K562 (cell line): ENCODE results near the gene REX1BD. TPM values are rescaled to one million over a fixed set of nuclear protein-coding genes. Genes with fewer than 3 reads are reported as not detected.

ENCODE experiments used
- ATAC-seq: fragments of 200-7000 bp; cut with Tn5 transposase; 3 replicates; pipeline ENCODE4 v1.9.1; 2020; ENCODE audit warnings: moderate library complexity
- BruUV-seq: library from RNA; stranded (reverse); fragments of 400-500 nt; replicated peaks from 2 replicates; lab custom pipeline; 2021; lab: Mats Ljungman, UMichigan
- CTCF ChIA-PET: fragments of 300-600 bp; formaldehyde crosslinking; extraction: SDS; loops from one replicate; lab custom pipeline; 2021; ENCODE audit warnings: low intra/inter-chr PET ratio; lab: Yijun Ruan, JAX
- POLR2A ChIA-PET: fragments of 300-600, 350-650 bp; sonication (Branson Sonifier 250); formaldehyde crosslinking; extraction: SDS; loops from one replicate; lab custom pipeline; 2021; ENCODE audit warnings: antibody characterized with exemption, inconsistent platforms; lab: Yijun Ruan, JAX
- DNase-seq, 4 experiments: peaks; one replicate each; pipeline versions ENCODE4 v3.0.0 to v3.0.0-alpha.2; 2011 to 2018; ENCODE audit warnings: low spot score in 3 of 4, mixed read lengths in 3 of 4; ENCODE audit errors: extremely low read depth in 1 of 4
- FAIRE-seq: peaks from 2 replicates; lab custom pipeline; 2011; peaks lifted over from hg19 to GRCh38; lab: Jason Lieb, UNC
- H2AFZ ChIP-seq: 2 replicates; pipeline ENCODE4 v1.6.0; 2011; ENCODE audit warnings: low read depth, low read length, control low read depth, inconsistent platforms
- H3K27ac ChIP-seq: fragments of 200-600 bp; 3 replicates; pipeline ENCODE4 v1.8.0; 2011; ENCODE audit warnings: low read depth, mild to moderate bottlenecking, control low read depth, inconsistent platforms, low read length, moderate library complexity, mixed read lengths; ENCODE audit errors: extremely low read depth
- H3K27me3 ChIP-seq, 2 experiments: fragments of 300-600 bp in 1 of 2; 2 replicates in 1 of 2; 3 replicates in 1 of 2; pipeline versions ENCODE4 v1.6.0 to v1.8.0; 2011; ENCODE audit warnings: inconsistent platforms in 2 of 2, low read length in 2 of 2, mild to moderate bottlenecking in 1 of 2, mixed read lengths in 1 of 2, moderate library complexity in 1 of 2; ENCODE audit not compliant: control insufficient read depth in 2 of 2, insufficient read depth in 2 of 2
- H3K36me3 ChIP-seq: fragments of 300-600 bp; 3 replicates; pipeline ENCODE4 v1.8.0; 2011; ENCODE audit warnings: mild to moderate bottlenecking, low read length, inconsistent platforms; ENCODE audit not compliant: control insufficient read depth, insufficient read depth
- H3K4me1 ChIP-seq, 2 experiments: fragments of 200-600 bp in 1 of 2; replicated peaks in 1 of 2; 2 replicates in 1 of 2; 3 replicates in 1 of 2; pipeline versions ENCODE4 v1.5.1 to v1.8.0; 2011; ENCODE audit warnings: inconsistent platforms in 2 of 2, low read length in 2 of 2, mild to moderate bottlenecking in 1 of 2, mixed read lengths in 1 of 2, moderate library complexity in 1 of 2; ENCODE audit not compliant: control insufficient read depth in 2 of 2, insufficient read depth in 2 of 2
- H3K4me2 ChIP-seq: 2 replicates; pipeline ENCODE4 v1.6.1; 2011; ENCODE audit warnings: low read length, control low read depth, inconsistent platforms, mixed read lengths; ENCODE audit not compliant: insufficient read depth
- H3K4me3 ChIP-seq: fragments of 200-600 bp; sonication (generic), shearing (Covaris generic); 2 replicates; pipeline ENCODE4 v1.5.1; 2016; ENCODE audit warnings: control low read depth, inconsistent platforms
- H3K79me2 ChIP-seq: fragments of 200-600 bp; 3 replicates; pipeline ENCODE4 v1.8.0; 2011; ENCODE audit warnings: low read length, inconsistent platforms; ENCODE audit not compliant: control insufficient read depth, insufficient read depth
- H3K9ac ChIP-seq, 2 experiments: 2 replicates each; pipeline versions ENCODE4 v1.6.0 to v1.6.1; 2011; ENCODE audit warnings: low read depth in 2 of 2, low read length in 2 of 2, control low read depth in 1 of 2, inconsistent platforms in 1 of 2, mild to moderate bottlenecking in 1 of 2, mixed read lengths in 1 of 2; ENCODE audit not compliant: insufficient read depth in 1 of 2
- H3K9me1 ChIP-seq: one replicate; pipeline ENCODE4 v1.6.0; 2011; ENCODE audit warnings: inconsistent platforms, mild to moderate bottlenecking, low read length, moderate library complexity; ENCODE audit not compliant: control insufficient read depth, insufficient read depth
- H3K9me3 ChIP-seq: replicated peaks from 2 replicates; pipeline ENCODE4 v1.5.1; 2011; ENCODE audit warnings: low read depth, low read length, inconsistent platforms; ENCODE audit not compliant: control insufficient read depth, insufficient read depth
- H4K20me1 ChIP-seq: replicated peaks from 2 replicates; pipeline ENCODE4 v1.6.1; 2011; ENCODE audit warnings: low read length, inconsistent platforms, mixed read lengths; ENCODE audit not compliant: control insufficient read depth, insufficient read depth
- ETV6 ChIP-seq, 3 experiments: fragments of 150-350 bp in 1 of 3; sonication (generic) in 1 of 3; formaldehyde crosslinking in 1 of 3; IDR thresholded peaks; 2 replicates each; pipeline versions ENCODE4 v1.6.1 to v1.8.0; 2014 to 2022; ENCODE audit warnings: borderline replicate concordance in 2 of 3, low read depth in 2 of 3, antibody characterized with exemption in 1 of 3, low read length in 1 of 3, mild to moderate bottlenecking in 1 of 3, missing genetic modification reagents in 1 of 3
- PHF20 ChIP-seq: fragments of 450-650 bp; IDR thresholded peaks from 2 replicates; pipeline ENCODE4 v1.6.1; 2018; ENCODE audit not compliant: partially characterized antibody
- RAD21 ChIP-seq, 2 experiments: fragments of 250-450 bp in 1 of 2; fragments of 450-650 bp in 1 of 2; sonication (Bioruptor Pico) in 1 of 2; formaldehyde crosslinking in 1 of 2; IDR thresholded peaks in 1 of 2; conservative IDR thresholded peaks in 1 of 2; 2 replicates each; pipeline versions ENCODE4 v1.4.0 to v1.8.0; 2020 to 2022; ENCODE audit warnings: mild to moderate bottlenecking in 2 of 2, moderate library complexity in 1 of 2
- SMAD1 ChIP-seq: fragments of 150-350 bp; IDR thresholded peaks from 2 replicates; pipeline ENCODE4 v1.6.1; 2014; ENCODE audit warnings: low read length, low read depth; ENCODE audit not compliant: partially characterized antibody
- SOX6 ChIP-seq: fragments of 450-650 bp; IDR thresholded peaks from 2 replicates; pipeline ENCODE4 v1.6.1; 2014; ENCODE audit warnings: mild to moderate bottlenecking
- WGBS: fragments of 100-300 bp; shearing (Covaris generic); methylation state at CpG from one replicate; pipeline ENCODE4 v1.1.6; 2016; ENCODE audit warnings: low coverage, mixed read lengths; ENCODE audit not compliant: insufficient coverage; ENCODE audit errors: missing lambda C conversion rate; 5-methylcytosine and 5-hydroxymethylcytosine counted together
- in situ Hi-C: fragments of 300-500 bp; cut with MboI; formaldehyde crosslinking; loops from 4 replicates; pipeline ENCODE4 v1.15.0; 2018; ENCODE audit warnings: inconsistent platforms, mixed read lengths
- intact Hi-C: fragments of 100-400 bp; cut with micrococcal nuclease; formaldehyde crosslinking; loops from 2 replicates; pipeline ENCODE4 v1.14.2; 2022
- polyA plus RNA-seq, 8 experiments: library from polyadenylated mRNA; depleted of rRNA in 4 of 8; stranded (reverse) in 5 of 8; unstranded in 3 of 8; fragments of >200 nt; fragmentation: Nextera tagmentation in 2 of 8; fragmentation: Illumina TruSeq in 1 of 8; extraction: Ambion mirVana in 2 of 8; extraction: Trizol in 1 of 8; gene quantifications; 2 replicates each; pipeline versions ENCODE4 v1.2.1 to v1.2.3, GENCODE V29; 2011 to 2014; ENCODE audit warnings: inconsistent platforms in 1 of 8, missing spikeins in 1 of 8
- total RNA-seq, 7 experiments: library from RNA; depleted of rRNA in 6 of 7; stranded (reverse); fragments of >200 nt in 6 of 7; fragmentation: Illumina TruSeq in 2 of 7; extraction: Trizol in 2 of 7; gene quantifications; 2 replicates each; pipeline versions ENCODE4 v1.2.1 to v1.2.3, GENCODE V29; 2011 to 2021; ENCODE audit warnings: low replicate concordance in 1 of 7
- TF ChIP-seq, protein P1 (sequence below), 3 experiments: IDR thresholded peaks in 2 of 3; conservative IDR thresholded peaks in 1 of 3; 2 replicates each; pipeline ENCODE4 v1.5.1; 2011 to 2012; ENCODE audit warnings: low read length in 3 of 3, mild to moderate bottlenecking in 3 of 3, control low read depth in 2 of 3, improper control_type of control experiment in 1 of 3, inconsistent platforms in 1 of 3, low read depth in 1 of 3, mixed read lengths in 1 of 3, moderate library complexity in 1 of 3; ENCODE audit not compliant: insufficient read depth in 2 of 3
- TF ChIP-seq, protein P2 (sequence below): sonication (generic); IDR thresholded peaks from 2 replicates; pipeline ENCODE4 v1.6.1; 2016

Gene REX1BD
- total and polyA plus RNA-seq, 9 of the 15 experiments (the other 6 are each of a cell fraction or from before 2014, with no cell fraction given): 1.9 to 136 (median 13.8) TPM

DNA sequence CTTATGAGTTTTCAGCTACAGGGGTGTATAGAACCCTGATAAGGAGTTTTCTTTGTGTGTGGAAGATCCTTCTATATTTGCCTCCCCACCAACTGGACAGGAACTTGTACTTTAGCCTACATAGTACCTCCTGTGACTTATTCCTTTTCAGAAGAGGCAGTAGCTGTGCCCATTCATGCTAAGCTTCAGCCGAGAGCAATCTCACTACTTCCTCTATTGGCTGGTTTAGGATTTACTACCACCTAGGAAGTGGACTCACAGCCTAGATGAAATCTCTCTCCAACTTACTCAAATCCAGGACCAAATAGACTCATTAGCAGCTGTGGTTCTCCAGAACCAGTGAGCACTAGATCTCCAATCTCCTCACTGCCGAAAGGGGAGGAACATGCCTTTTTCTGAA, 2.3 kb upstream of the REX1BD start:
- in situ Hi-C loops: no loop called here
- peaks cover 5% of the 10 kb centered on the region; the same call in 2 of the 3 replicates for H3K36me3 ChIP-seq
- ChIA-PET POLR2A (interaction anchor here (0.6 to 5.4 kb wide), 6 partner anchors 10 to 293 kb away, joined by 3 to 39 read pairs (median 3); partner anchors contain the start of gene UBA52), CTCF (no interaction called here)
- intact Hi-C loops: no loop called here
- H4K20me1 ChIP-seq: peaks cover 6% of the 10 kb centered on the region; the same call in 1 of the 2 replicates
- 0 out of 2 replicates have a peak overlapping the region, but pooled peaks have one; percentile 56 for H2AFZ ChIP-seq
- H3K4me2 ChIP-seq: no peak overlapping the region
- peaks cover 14 to 40% of the 10 kb centered on the region in 2 experiments for H3K4me1 ChIP-seq
- ATAC-seq (no peak), DNase-seq (no peak), FAIRE-seq (no peak)
- no peak overlapping the region for H3K9ac ChIP-seq
- TF ChIP-seq RAD21 (CRISPR knock-in tag; conservative IDR thresholded peaks at IDR 0.05 in 1 of 2, IDR thresholded peaks at IDR 0.05 in 1 of 2) (0 out of 4 replicates have a peak, but pooled peaks of 1 of the 2 experiments have one; percentile 12), ETV6 (IDR thresholded peaks at IDR 0.05; ENCODE audit: borderline replicate concordance in 1 of 2, low read depth in 2 of 2, low read length in 1 of 2) (no peak), ETV6 (CRISPR knock-in tag; IDR thresholded peaks at IDR 0.05; ENCODE audit: borderline replicate concordance) (no peak), SOX6 (no peak), PHF20 (no peak), SMAD1 (no peak)
- TF ChIP-seq, protein P1, sequence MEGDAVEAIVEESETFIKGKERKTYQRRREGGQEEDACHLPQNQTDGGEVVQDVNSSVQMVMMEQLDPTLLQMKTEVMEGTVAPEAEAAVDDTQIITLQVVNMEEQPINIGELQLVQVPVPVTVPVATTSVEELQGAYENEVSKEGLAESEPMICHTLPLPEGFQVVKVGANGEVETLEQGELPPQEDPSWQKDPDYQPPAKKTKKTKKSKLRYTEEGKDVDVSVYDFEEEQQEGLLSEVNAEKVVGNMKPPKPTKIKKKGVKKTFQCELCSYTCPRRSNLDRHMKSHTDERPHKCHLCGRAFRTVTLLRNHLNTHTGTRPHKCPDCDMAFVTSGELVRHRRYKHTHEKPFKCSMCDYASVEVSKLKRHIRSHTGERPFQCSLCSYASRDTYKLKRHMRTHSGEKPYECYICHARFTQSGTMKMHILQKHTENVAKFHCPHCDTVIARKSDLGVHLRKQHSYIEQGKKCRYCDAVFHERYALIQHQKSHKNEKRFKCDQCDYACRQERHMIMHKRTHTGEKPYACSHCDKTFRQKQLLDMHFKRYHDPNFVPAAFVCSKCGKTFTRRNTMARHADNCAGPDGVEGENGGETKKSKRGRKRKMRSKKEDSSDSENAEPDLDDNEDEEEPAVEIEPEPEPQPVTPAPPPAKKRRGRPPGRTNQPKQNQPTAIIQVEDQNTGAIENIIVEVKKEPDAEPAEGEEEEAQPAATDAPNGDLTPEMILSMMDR (IDR thresholded peaks at IDR 0.05 in 2 of 3, conservative IDR thresholded peaks at IDR 0.05 in 1 of 3; ENCODE audit: insufficient read depth in 2 of 3, low read depth in 1 of 3, low read length in 3 of 3): 0 out of 6 replicates have a peak, but pooled peaks of 1 of the 3 experiments have one; percentile 13
- TF ChIP-seq, protein P2, sequence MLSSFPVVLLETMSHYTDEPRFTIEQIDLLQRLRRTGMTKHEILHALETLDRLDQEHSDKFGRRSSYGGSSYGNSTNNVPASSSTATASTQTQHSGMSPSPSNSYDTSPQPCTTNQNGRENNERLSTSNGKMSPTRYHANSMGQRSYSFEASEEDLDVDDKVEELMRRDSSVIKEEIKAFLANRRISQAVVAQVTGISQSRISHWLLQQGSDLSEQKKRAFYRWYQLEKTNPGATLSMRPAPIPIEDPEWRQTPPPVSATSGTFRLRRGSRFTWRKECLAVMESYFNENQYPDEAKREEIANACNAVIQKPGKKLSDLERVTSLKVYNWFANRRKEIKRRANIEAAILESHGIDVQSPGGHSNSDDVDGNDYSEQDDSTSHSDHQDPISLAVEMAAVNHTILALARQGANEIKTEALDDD: peak; percentile 37; the same call in 1 of the 2 replicates
- WGBS: 67% methylated on average over 2 of the region's 2 CpGs
- peaks cover 24% of the 10 kb centered on the region for H3K79me2 ChIP-seq
- no peaks in the 10 kb centered on the region for H3K27me3 ChIP-seq
- H3K9me1 ChIP-seq: no peaks in the 10 kb centered on the region
- no peak overlapping the region for H3K27ac ChIP-seq
- H3K9me3 ChIP-seq: no peaks in the 10 kb centered on the region
- no TSS peak for BruUV-seq
- H3K4me3 ChIP-seq: no peak overlapping the region
